ENCODE results near the gene OR6F1. TPM values are rescaled to one million over a fixed set of nuclear protein-coding genes. Genes with fewer than 3 reads are reported as not detected.

The OR6F1 gene
- polyA plus RNA-seq, 1 donor from 2014 or later = not detected

GRCh38 chr1:247681288-247681897, 35.1 kb downstream of the OR6F1 start:
- Mint-ChIP-seq H3K27me3 (no peaks in the 10 kb centered on the region), H3K4me1 (no peaks in the 10 kb centered on the region), H3K4me3 (no peak overlapping the region), H3K9me3 (no peaks in the 10 kb centered on the region), H3K36me3 (no peaks in the 10 kb centered on the region), H3K27ac (no peak overlapping the region)

DNA sequence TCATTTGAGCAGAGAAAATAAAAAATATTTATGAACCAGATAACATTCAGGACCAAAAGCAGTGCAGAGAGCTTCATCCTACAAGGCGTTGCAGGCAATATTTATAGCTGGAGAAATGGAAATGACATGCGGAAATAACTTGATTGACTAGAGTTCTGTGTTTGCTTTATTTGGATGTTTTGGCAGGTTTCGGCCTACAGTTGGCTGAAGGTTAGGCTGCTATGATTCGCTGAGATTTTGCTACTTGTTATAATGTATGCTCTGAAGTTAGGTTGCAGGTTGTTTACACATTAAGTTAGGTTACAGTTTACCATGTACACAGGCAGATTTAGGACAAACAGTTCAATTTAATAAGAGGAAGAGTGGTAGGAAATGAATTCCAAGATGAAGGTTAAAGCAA, 36.3 kb downstream of the OR6F1 start:
- Mint-ChIP-seq H3K27ac (no peak overlapping the region), H3K27me3 (no peaks in the 10 kb centered on the region), H3K4me1 (no peaks in the 10 kb centered on the region), H3K4me3 (no peak overlapping the region), H3K9me3 (no peaks in the 10 kb centered on the region), H3K36me3 (no peaks in the 10 kb centered on the region)

DNA sequence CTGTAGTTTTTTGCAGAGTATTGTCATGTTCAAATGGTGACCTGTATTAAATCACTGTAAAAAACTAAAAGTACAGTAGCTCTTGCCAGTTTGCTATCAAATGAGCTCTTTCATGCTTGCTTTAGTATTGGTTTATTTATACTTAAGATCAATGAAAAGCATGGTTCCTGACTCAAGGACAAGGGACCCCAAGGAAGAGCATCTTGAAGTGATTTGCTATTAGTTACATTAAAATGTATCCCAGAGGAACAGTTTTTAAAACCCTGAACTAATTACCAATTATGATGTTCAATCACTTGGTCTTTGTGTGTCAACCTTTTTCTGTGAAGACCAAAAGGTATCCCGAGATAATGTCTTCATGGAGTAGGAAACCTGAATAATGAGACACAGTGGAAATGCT, 36.8 kb downstream of the OR6F1 start, which contains the start of gene OR13G1:
Gene OR13G1, minus strand, starts transcription at position 101 of the 400 bp plus-strand sequence. CDS start 6,698 bp downstream, outside the sequence.
- H3K27ac Mint-ChIP-seq = no peak within 1 kb of the TSS

GRCh38 chr1:247669225-247669624, 47.2 kb downstream of the OR6F1 start:
- no peak overlapping the region for H3K27ac Mint-ChIP-seq
- no peak overlapping the region for H3K4me3 Mint-ChIP-seq
- no peaks in the 10 kb centered on the region for H3K4me1 Mint-ChIP-seq
- H3K27me3 Mint-ChIP-seq = no peaks in the 10 kb centered on the region
- no peaks in the 10 kb centered on the region for H3K36me3 Mint-ChIP-seq
- H3K9me3 Mint-ChIP-seq = peaks cover 0 to 5% (median 5%) of the 10 kb centered on the region in 3 donors

More for the DNA sequence above, 36.8 kb downstream of the OR6F1 start, which contains the start of gene OR13G1:
- Mint-ChIP-seq H3K27me3 (no peaks in the 10 kb centered on the region), H3K9me3 (no peaks in the 10 kb centered on the region), H3K36me3 (no peaks in the 10 kb centered on the region), H3K4me3 (no peak within 1 kb of the TSS), H3K4me1 (no peaks in the 10 kb centered on the region)

Other genes with a start within 250 kb of the OR6F1 start
- gene OR2C3, start 180.2 kb downstream of the OR6F1 start, polyA plus RNA-seq = not detected
- gene GCSAML, start 167.5 kb downstream of the OR6F1 start, polyA plus RNA-seq = not detected
- gene OR2G2, start 128.3 kb downstream of the OR6F1 start, polyA plus RNA-seq = not detected
- not detected for gene OR2G3, start 111.1 kb downstream of the OR6F1 start, polyA plus RNA-seq
- gene OR13G1, start 36.9 kb downstream of the OR6F1 start, polyA plus RNA-seq = not detected
- gene OR14K1, start 22.0 kb upstream of the OR6F1 start, polyA plus RNA-seq = not detected
- not detected for gene OR14A2, start 31.5 kb upstream of the OR6F1 start, polyA plus RNA-seq
- not detected for gene OR1C1, start 43.9 kb upstream of the OR6F1 start, polyA plus RNA-seq
- gene OR14A16, start 107.5 kb upstream of the OR6F1 start, polyA plus RNA-seq = not detected
- not detected for gene OR11L1, start 125.2 kb upstream of the OR6F1 start, polyA plus RNA-seq
- 0.95 TPM for gene TRIM58, start 140.5 kb upstream of the OR6F1 start, polyA plus RNA-seq
- gene OR2W3, start 178.9 kb upstream of the OR6F1 start, polyA plus RNA-seq = 0.91 TPM
- gene OR2T8, start 203.6 kb upstream of the OR6F1 start, polyA plus RNA-seq = not detected
- gene OR2AJ1, start 208.2 kb upstream of the OR6F1 start, polyA plus RNA-seq = not detected
- not detected for gene OR2L8, start 232.2 kb upstream of the OR6F1 start, polyA plus RNA-seq
- gene OR2AK2, start 248.6 kb upstream of the OR6F1 start, polyA plus RNA-seq = not detected